NB4 (cell line): ENCODE results near the gene SSBP3.

ENCODE experiments used
- CTCF ChIP-seq: IDR thresholded peaks from one replicate; pipeline ENCODE4 v1.5.1; 2012; ENCODE audit warnings: low read depth, low read length
- MAX ChIP-seq: IDR thresholded peaks from 2 replicates; pipeline ENCODE4 v1.6.1; 2011; ENCODE audit warnings: low read depth, low read length

GRCh38 chr1:54283635-54284385 is 122.4 kb downstream of the SSBP3 start:
- TF ChIP-seq CTCF (no peak), MAX (no peak)
